Posterior cingulate gyrus (tissue), 11 donors: ENCODE results near the gene SNX9.
"Not testable (repeated sequence)": the region's sequence is repeated elsewhere in the genome, so short reads cannot be mapped to it uniquely, and the experiment has no call there.

ENCODE experiments used
- DNase-seq, 10 donors: peaks; one replicate each; pipeline versions ENCODE4 v3.0.0 to v3.0.0-alpha.2; 2020 to 2021; ENCODE audit warnings: mixed read lengths in 3 of 10
- intact Hi-C: fragments of 100-400 bp; cut with DNase I; formaldehyde crosslinking; loops from one replicate; pipeline ENCODE4 v1.15.1; 2023

Gene SNX9

DNA sequence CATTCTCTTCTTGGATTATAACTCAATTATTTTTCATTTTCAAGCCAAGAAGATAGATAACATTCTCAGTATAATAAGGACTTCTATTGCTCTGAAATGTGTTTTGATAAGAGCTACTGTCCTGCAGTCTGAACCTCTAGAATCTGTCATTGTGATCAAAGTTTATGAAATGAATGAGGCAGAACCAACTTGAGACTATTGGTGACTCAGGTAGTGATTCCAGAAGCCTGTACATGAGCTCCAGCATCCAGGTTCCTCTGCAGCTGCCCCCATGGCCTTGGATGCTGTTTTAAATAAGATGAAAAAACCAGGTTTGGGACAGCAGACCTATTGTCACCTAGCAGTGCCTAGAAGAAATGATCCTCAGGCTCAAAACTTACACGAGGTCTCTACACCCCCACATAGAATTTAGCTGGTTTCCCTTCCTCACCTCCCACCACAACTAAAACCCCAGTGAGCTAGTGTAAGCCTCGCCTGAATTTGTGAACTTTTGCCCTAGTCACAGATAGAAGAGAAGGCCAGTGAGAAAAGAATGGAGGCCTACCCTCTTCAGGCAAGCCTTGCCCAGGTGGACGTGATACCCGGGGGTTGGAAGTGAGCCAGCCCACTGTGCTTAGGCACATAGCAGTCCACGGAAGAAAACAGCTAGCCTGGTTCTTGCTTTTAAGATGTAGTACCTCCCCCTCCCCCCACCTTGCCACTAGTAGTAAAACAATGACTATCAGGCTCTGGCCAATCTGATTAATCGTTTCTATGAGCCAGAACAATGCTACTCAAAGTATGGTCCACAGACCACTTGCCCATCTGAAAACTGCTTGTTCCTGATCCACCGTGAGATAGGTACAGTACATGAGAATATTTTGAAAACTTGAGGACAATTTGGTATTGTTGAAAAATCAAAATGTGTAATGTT is 85.6 kb downstream of the SNX9 start:
- DNase-seq: no peak
- intact Hi-C loops: no loop called here

- DNase-seq: no peak
- intact Hi-C loops: no loop called here
Observed at GRCh38 chr6:157909282-157909664, 86.2 kb downstream of the SNX9 start.

DNA sequence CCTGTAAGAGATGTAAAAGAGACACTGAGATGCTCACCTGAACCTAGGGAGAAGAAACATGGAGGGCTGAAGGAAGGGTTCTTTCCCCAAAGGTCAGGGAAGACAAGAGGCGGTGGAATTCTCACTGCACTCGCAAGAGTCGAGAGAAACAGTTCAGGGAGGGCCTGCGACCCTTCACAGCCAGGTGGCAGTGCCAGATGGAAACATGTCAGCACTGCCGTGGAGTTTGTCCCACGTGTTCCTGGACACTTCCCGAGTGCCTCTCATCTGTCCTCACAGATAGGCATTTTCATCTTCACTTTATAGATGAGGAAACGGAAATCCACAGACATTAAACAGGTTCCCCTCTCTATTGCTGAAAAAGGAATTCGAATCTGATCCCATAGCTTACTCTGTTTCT is 88.2 kb downstream of the SNX9 start:
- intact Hi-C loops: no loop called here
- DNase-seq: no peak

DNA sequence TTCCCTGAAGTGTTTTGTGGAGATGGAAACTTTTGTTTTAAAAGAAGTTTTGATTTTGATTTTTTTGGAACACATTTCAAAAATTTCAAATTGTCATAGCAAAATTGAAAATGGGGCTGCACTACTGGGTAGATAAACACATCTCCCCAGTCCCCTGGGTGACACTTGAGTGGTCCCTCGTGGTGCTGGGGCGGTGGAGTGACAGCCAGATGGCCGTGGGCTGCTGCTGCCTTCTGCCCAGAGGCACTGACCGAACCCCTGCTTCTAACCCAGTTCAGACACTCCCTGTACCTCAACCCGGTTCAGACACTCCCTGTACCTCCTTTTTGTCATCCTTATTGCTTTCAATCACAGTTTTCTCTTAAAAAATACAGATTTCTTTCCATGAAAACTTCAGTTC is 88.7 kb downstream of the SNX9 start:
- DNase-seq: no peak
- intact Hi-C loops: no loop called here

DNA sequence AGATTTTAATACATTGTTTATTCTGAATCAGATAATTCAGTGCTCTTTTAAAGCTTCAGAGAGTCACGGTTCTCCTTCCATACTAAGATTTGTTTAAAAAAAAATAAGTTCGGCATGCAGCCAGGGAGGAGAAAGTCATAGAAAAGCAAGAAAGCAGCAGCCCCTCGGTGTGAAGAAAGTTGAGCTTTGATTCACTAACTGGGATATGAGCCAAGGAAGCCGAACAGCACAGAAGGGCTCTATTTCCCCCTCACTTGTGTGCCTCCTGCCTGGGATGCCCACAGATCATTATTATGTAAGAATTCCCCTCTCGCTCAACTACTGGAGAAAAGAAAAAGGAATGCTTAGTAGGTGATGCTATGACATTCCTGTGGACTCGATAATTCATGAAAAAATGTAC is 89.3 kb downstream of the SNX9 start:
- peak in 2 of 10 donors; percentile 26 to 50 for DNase-seq
- intact Hi-C loops: no loop called here

DNA sequence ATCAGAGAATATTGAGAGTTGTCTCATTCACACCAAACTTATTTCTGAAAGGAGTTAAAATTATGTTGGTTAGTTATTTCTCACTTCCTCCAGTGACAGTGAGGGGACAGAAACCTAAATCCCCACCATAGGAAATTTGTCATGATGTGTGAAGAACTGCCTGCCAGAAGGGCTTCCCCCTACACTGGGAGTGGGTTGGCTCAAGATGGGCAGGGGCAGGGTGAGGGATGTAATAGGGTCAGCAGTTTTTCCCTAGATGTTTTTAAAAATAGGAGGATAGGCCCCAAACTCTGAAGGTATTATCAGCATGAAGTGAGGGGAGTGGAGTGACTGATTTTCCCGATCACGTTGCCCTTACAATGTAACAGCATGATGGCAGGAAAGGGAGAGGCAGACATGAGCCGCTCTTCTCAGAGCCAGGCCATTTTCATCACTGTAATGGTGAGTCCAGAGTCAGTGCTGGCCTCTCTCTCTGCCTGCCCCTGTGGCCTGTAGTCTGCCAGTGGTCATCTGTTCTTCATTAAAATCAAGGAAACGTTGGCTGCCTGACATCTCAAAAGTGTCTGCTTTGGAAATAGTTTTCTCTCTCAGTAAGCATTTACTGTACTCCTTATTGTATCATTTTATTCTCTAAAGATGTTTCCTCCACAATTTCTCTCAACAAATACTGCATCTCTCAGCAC is 98.8 kb downstream of the SNX9 start:
- intact Hi-C loops: no loop called here
- DNase-seq: no peak

GRCh38 chr6:157925771-157926170 is 102.7 kb downstream of the SNX9 start:
- intact Hi-C loops: no loop called here
- DNase-seq: no peak

DNA sequence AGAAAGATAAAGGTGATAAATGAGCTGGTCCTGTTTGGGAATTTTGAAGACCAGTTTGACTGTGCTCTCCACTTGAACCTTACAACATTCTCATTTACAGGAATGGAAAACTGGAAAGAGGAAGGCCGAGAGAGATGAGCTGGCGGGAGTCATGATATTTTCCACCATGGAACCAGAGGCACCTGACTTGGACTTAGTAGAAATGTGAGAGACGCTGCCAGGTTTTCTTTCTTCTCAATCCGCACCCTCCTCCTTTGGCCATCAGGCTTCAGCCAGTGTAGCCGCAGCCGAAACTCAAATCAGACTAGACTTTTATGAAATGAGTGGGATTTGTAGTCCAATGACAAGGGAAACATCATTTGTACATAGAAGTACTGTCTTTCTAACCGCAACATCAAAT is 104.0 kb downstream of the SNX9 start:
- intact Hi-C loops: no loop called here
- DNase-seq: no peak

DNA sequence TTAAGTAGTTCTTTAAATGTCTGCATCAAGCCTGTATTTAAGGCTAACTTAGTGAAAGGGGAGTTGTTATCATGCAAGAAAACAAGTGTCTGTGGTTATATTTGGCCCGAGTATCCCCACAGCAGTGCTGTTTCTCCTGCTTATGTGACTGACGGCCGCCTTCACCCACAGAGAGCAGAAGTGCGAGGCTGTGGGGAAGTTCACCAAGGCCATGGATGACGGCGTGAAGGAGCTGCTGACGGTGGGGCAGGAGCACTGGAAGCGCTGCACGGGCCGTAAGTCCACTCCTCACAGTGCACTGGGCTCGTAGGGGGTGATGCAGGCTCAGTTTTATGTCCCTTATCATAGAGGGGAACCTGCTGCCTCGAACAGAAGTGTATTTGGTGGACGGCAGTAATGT is 105.4 kb downstream of the SNX9 start:
- intact Hi-C loops: no loop called here
- peak in 1 of 10 donors; percentile 20 for DNase-seq

DNA sequence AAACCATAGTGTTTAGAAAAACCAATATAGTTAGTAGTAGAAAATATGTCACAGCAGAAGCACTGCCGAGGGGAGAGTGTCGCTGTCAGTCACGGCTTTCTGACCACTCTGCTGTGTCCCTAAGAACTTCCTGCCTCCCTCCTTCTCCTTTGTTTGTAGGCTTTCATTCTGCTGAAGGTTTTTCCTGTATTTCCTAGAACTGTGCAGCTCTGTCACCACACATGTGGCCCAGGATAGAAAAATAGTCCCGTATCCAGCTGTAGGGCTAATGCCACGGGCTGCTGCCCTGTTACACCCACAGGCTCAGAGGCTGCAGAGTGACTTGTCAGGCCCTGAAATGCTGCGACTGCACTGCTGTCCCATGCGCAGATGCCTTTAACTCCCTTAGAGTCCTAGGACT is 106.0 kb downstream of the SNX9 start:
- intact Hi-C loops: no loop called here
- peak in 2 of 10 donors; percentile 66 to 81 for DNase-seq

DNA sequence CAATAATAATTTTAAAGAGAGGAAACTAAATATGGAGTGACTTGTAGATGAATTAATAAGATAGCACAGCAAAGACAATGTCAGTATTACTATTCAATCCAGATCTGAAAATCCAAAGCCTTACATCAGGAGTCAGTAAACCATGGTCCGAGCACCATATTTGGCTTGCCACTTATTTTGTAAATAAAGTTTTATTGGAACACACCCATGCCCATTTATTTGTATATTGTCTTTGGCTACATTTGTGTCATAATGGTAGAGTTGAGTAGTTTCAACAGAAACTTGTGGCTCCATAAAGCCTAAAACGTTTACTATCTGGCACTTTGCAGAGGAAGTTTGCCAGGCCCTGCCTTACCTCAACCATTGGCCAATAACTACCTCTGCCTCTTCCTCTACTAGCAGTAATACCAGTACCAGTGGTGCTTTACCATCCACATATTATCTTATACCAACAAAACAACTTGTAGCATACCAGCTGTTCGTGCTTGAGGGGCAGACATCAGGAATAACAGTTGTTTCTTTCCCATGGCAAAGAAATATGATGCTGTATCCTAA is 106.8 kb downstream of the SNX9 start:
- intact Hi-C loops: no loop called here
- DNase-seq: no peak

DNA sequence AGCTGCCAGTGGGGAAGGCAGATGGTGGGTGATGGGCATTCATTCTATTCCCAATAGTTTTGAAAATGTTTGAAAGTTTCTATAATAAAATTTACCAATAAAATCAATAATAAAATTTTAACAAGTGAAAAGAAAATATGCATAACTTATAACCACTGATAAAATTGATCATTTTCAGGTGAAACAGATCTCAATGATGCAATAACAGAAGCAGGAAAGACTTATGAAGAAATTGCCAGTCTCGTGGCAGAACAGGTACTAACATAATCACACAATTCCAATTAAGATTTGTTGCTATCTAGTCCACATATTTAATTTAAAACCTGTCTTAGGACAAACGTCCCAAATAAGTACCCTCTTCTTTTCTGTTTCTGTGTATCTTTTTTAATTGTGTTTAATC is 112.7 kb downstream of the SNX9 start:
- DNase-seq: no peak
- intact Hi-C loops: no loop called here

DNA sequence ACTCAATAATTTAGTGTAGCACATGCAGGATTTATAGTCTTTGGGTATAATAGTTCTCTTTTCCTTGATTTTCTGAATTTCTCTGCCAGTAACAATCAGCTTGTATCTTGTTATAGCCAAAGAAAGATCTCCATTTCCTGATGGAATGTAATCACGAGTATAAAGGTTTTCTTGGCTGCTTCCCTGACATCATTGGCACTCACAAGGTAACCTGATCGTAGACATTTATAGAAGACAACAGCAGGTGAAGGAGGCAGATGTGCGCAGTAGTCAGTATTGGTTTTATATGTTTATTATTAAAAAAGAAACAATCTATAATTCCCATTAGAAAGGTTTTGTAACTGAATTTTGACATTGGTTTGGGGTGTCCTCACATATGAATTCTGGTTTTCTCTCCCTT is 114.3 kb downstream of the SNX9 start:
- intact Hi-C loops: no loop called here
- no peak for DNase-seq

GRCh38 chr6:157937916-157938315 is 114.9 kb downstream of the SNX9 start:
- DNase-seq: no peak
- intact Hi-C loops: no loop called here

- intact Hi-C loops: loop anchor here (5.0 to 10.0 kb wide), 2 partner anchors 38 to 296 kb away; no protein-coding TSS in a partner anchor
- DNase-seq: not testable (repeated sequence)
Observed at GRCh38 chr6:157940375-157941036, 117.5 kb downstream of the SNX9 start.

- intact Hi-C loops: loop anchor here (5.0 to 10.0 kb wide), 2 partner anchors 39 to 296 kb away; no protein-coding TSS in a partner anchor
- peak; percentile 66 to 97 (median 80) for DNase-seq
Observed at GRCh38 chr6:157941101-157941863, 118.2 kb downstream of the SNX9 start.

- DNase-seq: peak in 1 of 10 donors; percentile 73
- intact Hi-C loops: loop anchor here (5.0 to 10.0 kb wide), 2 partner anchors 40 to 298 kb away; no protein-coding TSS in a partner anchor
Observed at GRCh38 chr6:157942351-157942750, 119.3 kb downstream of the SNX9 start.

DNA sequence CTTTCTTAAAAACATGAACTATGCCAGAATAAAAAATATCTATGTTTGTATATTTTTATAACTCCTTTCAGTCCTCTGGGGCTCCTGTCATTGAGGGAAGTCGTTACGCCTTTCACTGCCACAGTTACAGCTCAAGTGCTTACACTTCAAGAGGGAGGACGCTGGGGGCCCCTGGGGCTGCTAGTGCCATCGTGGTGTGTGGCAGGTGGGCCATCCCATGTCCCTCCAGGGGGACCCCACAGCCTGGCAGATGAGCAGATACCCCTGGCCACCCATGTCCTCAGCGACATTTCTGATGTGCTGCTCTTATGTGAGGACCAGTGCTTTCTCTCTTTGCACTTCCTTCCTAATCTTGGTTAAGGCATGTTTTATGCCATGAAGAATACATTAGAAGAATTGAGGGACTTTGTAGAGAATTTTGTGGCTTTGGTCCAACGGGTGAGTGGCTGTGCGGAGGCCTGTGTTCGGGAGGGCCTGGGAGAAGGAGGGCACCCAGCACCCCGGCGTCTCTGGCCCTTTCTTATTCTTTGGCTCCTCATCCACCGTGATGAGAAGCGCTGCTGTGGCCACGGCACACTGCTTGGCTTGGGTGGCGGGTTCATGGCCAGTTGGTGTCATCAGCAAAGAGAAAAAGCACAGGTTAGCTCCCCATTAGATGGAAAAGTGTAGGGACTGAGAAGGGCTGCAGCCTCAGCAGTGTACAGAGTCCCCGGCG is 120.4 kb downstream of the SNX9 start:
- intact Hi-C loops: loop anchor here (5.0 to 10.0 kb wide), 2 partner anchors 41 to 299 kb away; no protein-coding TSS in a partner anchor
- no peak for DNase-seq

DNA sequence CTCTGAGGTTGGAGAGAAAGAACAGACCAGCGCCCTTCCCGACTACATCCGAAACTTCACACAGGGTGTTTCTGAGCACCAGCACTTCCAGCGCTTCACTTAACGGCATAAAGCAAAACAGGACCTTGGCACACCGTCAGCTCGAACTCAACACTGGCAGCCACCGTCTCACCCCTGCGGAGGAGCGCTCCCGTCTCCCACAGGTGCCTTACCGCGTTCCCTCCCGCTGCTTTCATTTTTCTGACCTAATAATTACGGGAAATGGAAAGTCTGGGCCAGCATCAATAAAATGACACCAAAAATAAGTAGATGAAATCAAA is 120.9 kb downstream of the SNX9 start:
- no peak for DNase-seq
- intact Hi-C loops: loop anchor here (5.0 to 10.0 kb wide), 2 partner anchors 42 to 299 kb away; no protein-coding TSS in a partner anchor
